HG02943 (cell line): ENCODE data around the gene B4GALT4.

Source experiments
- ATAC-seq: cut with Tn5 transposase; IDR thresholded peaks from one replicate; pipeline ENCODE4 v1.9.1; 2021; ENCODE audit warnings: mild to moderate bottlenecking, low read depth, moderate library complexity; ENCODE audit not compliant: unreplicated experiment

The B4GALT4 gene

DNA sequence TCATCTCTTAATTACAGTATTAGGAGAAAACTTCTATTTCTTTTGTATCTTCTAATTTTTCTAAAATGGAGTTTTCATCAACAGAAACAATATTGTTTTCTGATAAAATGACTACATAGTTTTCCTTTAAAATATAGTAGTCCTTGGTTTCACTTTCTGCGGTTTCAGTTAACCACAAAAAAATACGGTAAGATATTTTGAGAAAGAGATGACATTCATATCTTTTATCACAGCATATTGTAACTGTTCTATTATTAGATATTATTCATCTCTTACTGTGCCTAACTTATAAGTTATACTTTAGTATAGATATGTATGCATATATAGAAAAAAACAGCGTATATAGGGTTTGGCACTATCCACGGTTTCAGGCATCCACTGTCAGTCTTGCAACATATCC, 2.3 kb downstream of the B4GALT4 start:
- ATAC-seq, result no peak

DNA sequence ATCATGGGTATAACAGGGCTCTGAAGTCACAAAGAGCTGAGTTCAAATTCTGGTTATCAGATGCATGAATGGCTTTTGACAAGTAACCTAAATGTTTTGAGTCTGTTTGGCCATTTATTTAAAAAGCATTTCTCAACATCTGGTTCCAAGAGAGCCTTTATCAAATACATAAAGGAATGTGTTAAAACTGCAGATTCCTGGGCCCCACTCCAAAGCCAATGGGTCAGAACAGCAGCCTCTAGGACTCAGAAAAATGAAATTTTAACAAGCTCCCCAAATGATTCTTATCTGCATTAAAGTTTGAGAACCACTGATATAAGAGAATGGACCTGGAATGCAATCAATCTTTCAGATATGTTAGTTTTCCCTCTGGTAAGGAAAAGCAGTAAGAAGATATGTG, 3.4 kb downstream of the B4GALT4 start:
- ATAC-seq, result no peak

DNA sequence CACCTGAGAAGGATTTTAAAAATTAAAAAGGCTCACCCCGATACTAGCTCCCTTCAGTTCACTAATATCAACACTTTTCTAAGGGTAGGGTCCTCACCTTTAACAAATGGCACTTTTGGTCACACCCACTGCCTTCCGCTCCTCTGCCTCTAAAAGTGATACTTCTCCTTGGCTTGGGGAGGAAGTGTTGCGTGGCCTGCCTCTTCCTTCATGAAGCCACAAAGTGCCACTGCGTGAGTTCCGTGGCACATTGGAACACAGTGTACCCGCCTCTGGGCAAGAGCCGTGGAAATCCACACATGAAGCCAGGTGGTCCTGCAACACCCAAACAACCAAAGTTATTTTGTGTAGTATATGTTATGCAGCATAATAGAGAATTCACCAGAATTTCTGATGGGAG, 3.9 kb downstream of the B4GALT4 start:
- ATAC-seq, result no peak

DNA sequence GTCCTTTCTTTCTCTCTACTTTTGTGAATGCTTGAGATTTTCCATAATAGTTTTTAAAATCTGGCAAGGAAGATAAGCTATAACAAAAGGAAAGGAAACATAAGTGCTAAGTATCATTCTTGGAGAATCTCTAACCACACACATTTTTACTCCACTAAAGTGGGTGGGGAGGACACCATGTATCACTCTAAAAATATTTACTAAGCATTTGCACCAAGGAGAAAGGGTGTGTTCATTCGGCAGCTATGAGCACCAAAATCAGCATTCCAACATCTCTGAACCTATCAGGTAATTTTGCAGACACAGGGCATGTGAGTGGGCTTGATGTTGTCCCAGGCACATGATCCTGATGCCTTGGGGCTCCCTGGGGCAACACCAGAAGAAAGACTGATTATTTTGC, 5.5 kb downstream of the B4GALT4 start:
- ATAC-seq, result no peak

DNA sequence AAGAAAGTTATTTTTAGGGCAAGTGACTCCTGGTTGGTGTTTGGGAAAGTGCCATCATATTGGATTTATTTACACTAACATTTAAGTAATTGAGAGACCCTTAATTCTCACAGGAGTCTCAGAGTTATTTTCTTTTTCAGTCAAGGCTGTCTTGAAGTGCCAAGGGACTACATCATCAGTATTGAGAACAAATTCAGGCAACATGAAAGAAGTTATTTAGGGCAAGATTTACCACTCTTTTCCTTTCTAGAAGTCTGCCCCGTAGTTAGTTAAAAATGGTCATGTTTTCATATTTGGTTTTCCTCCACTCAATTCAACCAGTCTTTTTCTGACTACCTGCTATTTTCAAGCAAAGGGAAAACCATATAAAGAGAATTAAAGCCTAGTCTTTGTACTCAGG, 6.1 kb downstream of the B4GALT4 start:
- ATAC-seq, result no peak

DNA sequence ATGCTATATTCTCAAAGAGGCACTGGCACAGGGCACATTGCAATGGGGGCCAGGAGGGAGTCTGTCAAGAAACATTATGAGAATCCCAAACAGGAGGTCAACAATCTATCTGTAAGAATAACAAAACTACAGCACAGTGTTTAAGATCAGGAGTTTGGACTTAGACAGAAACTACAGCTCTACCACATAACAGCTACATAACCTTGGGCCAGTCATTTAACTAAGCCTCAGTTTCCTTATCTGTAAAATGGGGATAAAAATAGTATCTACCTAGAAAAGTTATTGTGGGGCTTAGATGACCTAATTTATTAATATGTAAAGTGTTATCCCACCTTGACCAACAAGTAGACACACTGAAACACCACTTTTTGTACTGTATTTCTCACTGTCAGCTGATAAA, 9.9 kb downstream of the B4GALT4 start:
- ATAC-seq, result no peak

DNA sequence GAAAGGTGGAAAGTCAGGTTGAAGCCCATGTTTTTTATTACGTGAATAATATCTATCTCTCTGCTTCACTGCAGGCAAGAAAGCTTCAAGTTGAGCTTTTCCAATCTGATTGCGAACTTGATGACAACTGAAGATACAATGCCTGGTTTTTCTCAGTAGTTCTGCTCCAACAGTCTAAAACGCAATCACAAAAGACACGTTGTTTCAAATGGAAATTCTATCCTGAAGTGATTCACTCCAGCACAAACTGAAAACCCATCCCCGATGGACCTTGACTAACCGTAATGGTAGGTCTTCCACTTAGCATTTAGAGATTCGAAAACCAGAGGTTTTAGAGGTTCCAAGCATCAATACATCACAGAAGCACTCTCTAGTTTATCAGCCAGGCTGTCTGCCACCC, 10.6 kb downstream of the B4GALT4 start:
- ATAC-seq, result no peak

DNA sequence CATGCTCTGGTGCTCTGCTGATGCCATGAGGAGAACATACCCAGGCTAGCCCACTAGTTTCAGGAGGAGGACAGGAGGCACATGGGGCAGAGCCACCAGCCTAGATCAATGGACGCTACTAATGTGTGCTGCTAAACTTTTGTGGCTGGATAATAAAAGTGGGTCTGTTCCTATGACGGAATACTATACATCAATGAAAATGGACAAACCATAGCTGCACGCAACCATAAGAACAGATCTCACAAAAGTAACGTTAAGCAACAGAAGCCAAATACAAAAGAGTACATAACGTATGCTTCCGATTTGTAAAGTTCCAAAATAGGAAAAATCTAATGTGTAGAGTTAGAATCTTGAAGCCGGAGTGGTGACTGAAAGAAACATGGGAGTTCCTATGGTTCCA, 11.5 kb downstream of the B4GALT4 start:
- ATAC-seq, result no peak

DNA sequence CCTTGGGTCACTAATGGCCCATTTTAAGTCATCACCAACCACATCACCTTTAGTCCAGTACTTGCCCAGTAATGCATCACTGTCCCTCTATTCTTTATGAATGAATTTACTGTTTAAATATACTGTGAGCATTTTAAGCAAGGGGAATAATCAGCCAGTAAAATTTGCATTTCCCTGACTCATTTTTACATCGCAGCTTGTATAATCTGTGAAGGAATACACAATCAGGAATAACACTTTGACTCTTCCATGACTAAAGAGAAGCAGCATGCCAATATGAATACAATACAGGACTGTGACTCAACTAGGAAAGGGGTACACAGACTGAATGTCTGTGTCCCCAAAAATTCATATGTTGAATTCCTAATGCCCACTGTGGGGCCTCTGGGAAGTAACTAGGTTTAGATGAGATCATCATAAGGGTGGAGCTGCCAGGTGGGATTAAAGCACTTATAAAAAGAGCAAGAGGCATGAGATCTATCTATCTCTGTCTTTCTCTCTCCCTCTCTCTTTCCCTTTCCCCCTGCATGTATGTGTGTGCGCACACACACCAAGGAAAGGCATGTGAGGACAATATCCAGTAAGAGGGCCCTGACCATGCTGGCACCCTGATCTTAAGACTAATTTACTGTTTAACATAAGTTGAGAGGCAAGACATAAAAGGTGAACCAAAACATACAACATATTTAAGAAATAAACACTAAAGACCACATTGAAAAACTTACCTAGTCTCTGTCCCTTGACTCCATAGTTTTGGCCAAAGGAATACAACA, 12.1 kb downstream of the B4GALT4 start:
- no peak for ATAC-seq

DNA sequence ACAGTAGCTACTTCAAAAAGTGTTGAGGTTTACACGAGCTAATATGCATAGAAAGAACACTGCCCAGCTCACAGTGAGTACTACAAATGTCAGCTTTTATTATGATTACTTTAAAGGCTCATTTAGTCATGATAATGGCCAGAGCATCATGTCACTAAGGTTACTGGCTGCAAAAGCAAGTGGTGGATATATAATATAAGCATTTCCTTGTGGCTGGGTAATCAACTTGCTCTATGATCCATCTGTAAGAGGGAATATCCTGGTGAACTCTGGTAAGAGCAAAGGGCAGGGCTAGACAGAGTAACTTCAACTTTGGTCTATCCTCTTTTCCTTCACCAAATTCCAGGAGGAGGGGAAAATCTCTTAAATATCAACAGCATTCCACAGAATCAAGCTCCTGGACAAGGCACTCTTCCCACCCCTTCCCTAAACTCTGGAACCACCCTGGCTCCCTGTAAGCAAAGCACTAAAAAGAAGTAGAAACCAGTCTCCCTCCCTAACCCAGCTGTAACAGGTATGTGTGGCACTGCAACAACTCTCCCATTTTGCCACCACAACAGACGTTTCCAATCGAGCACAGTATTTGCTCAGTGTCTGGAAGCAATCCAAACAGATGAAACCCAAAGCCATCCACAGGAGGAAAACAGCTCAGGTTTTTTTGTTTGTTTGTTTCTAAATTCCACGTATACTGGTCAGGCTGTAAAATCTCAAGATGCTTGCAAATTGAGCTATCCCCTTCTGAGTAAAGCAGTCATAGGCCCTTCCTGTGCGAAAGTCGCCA, 13.4 kb downstream of the B4GALT4 start:
- ATAC-seq, result no peak

DNA sequence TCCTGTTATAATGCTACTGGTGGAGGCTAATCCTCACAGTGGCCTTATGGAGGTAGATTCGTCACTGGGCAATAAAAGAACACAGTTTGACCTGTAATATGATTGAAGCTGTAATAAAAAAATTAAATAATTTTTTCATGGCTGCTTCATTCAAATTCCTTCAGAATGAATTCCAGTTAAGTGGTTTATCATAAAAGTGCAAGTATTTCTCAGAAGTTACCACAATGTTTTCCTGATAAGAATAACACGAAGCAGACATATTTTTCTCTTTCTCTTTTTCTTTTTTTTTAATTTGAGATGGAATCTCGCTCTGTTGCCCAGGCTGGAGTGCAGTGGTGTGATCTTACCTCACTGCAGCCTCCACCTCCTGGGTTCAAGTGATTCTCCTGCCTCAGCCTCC, 15.6 kb downstream of the B4GALT4 start:
- no peak for ATAC-seq

DNA sequence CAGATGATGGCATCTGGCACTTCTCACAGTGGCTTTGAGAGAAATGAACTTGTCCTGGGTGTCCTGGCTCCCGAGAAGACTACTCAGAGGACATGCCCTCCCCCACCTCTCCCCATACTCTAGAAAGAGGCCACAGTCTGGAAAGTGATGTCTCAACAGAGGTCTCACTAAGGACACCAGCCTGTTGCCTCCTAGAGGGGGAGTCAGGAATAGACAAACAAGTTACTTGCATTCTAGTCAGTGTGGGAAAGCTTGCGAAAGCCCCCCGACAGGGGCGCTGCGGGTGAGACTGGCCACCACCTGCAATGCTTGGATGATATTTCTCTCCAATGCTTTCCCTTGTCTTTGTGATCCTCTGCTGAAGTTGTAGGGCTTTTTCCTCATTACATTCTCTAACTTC, 17.2 kb downstream of the B4GALT4 start:
- ATAC-seq, result no peak

DNA sequence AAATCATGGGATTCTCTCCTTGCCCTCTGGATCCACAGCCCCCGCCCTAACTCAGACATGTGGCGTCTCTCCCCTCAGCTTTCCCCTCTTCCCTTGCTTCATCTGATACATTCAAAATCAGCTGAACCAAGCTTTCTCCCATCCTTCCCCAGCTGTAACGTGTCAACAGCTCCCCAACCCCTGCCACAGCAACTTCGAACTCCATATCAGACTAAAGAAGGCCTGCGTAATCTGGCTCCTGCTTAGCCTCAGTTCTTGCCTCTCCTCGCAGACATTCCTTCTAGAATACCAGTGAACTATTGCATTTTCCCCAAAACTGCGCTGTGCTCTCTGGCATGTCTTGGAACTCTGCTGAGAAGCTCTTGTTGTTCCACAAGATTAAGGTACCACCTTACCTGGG, 18.3 kb downstream of the B4GALT4 start:
- no peak for ATAC-seq

DNA sequence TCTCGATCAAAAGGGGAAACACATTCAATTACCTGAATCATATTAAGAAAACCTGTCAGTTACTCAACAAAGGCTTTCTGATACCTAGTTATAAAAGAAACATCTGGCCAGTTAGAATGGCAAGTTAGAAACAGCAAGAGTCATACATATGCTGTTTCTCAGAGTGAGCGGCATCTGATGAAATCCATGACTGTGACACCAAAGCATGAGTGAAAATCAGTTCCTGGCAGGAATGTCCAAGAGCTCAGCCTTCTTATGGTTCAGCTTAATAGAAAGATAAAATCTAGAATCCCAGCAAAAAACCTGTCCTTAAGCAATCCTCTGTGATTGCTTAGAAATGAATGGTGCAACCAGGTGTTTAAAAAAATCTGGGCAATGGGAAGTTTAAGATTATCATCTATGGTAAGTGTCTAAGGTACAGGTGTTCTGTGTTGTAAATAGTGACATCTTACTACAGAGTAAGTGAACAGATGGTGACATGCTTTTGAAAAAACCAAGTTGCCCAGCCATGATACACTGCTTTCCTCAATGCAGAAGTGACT, 18.8 kb downstream of the B4GALT4 start:
- ATAC-seq, result no peak

DNA sequence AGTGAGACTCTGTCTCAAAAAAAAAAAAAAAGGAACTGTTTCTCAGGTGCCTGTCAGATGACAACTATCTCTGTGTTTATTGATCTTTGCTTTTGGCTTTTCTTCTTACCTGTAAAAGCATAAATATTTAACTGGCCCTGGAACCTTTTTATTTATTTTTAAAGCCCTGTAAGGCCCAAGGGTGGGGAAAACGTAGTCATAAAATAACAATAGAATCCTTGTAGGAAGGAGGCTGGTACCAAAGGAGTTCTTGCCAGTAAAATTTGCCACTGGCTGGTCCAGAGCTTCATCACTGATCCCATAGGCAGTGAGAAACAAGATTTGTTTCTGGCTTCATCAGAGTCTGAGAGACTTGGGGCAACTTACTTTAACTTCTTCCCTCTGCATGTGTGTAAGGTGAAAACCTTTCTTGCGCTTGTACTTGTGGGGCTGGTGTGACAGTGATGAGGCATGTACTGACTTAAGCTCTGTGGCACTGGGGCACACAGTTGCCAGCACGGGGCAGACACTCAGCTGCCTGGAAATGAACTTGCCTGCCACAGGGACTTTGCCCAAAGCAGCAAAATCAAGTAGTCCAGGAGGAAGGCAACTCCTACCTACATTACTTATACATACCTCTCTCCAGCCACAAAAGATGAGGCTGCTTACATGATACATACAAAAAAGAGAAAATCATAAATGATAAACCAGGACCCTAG, 19.6 kb downstream of the B4GALT4 start:
- ATAC-seq, result no peak

DNA sequence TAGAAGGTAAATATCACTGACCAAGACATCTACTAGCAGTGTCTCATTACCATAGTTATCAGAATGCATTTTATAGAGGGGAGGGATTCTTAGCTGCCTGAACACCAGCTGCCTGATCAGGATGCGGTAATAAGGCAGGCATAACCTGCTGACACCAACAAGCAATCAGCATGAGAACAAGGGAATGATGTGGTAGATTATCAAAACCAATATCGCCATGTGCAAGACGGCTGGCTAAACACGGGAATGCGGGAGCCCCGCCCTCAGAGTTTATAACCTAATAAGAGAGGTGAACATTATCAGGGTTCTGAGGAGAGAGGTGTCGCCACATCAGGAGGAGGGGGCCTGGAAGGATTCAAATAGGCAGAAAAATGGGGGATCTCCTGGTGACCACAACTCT, 20.5 kb downstream of the B4GALT4 start:
- no peak for ATAC-seq

DNA sequence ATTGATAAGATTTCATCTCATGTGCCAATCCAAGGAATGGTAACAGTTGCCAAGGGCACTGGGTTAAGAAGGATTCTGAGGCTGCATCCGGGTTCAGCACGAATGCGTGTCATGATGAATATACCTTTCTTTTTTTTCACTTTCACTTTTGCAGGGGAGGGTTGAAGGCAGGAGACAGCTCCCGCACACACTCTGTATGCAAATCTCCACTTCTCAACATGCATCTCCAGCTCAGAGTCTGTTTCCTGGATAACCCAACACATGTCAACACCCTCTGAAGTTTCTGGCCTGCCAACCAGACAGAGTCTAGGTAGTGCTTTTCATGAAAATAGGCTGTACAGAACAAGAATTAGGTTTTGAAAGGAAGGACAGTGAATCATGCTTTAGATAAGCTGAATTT, 21.6 kb downstream of the B4GALT4 start:
- ATAC-seq, result peak; percentile 100

DNA sequence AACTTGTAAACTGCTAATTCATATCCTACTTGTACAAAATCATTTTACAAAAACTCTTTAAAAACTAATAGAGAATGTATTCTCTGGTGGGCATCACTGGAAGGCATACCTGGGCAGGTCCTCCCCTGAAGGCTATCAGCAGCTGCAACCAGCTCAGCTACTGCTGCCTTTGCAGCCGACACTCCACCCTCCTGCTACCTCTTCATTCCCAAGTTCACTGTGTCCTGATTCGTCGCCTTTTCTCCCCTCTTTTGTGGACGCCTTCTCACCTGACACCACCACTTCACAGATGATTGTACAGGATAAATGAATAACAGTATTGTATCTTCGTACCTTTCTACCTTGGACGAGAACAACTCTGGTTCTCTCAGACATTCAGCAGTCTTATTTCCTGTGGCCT, 28.9 kb downstream of the B4GALT4 start:
- no peak for ATAC-seq

DNA sequence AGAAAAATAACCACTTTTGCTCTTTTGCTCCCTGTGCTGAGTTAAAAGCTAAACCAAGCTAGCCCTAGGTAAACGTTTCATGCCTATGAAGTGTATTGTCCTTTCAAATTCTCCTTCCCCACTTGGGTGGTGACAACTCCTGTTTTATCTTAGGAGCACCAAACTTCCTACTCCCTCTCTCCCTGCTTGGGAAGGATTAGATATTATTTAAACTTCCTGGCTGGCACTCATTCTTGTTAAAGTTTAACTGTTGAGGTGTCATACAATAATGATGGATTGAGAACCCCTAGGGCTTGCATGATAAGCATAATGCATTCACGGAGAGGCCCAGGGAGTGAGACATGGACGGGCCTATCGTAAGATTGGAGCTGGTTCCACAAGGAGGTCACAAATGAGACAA, 29.5 kb downstream of the B4GALT4 start:
- no peak for ATAC-seq

DNA sequence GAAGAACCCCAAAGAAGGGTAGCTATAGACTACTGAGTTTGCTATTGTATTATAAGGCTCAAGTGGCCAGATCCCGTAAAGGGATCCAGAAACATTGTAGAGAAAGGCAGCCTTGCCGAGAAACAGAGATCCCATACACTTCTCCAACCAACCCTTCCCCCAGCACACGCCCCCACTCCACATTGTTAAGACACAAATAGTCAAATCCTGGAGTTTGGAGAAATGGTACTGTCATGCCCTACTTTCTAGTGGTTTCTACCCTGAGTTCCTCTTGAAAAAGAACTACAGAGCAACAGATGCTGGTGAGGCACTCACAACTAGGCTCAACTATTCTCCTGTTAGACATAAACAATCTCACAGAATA, 33.2 kb downstream of the B4GALT4 start:
- no peak for ATAC-seq
